ENCODE data around the gene HRH2.
"Not testable (repeated sequence)": the region's sequence is repeated elsewhere in the genome, so short reads cannot be mapped to it uniquely, and the experiment has no call there.

The HRH2 gene

GRCh38 chr5:175616083-175616482, 41.8 kb upstream of the HRH2 start:
- no peak for TF ChIP-seq CTCF (IDR thresholded peaks at IDR 0.05; ENCODE audit: control extremely low read depth, extremely low read depth, low read depth, missing control alignments)
- POLR2A ChIA-PET, result no interaction called here
- no peak for DNase-seq (ENCODE audit: extremely low spot score)
- CTCF ChIA-PET, result no interaction called here

- DNase-seq (ENCODE audit: extremely low spot score); CTCF ChIA-PET; POLR2A ChIA-PET: not testable (repeated sequence)
Measured at GRCh38 chr5:175616527-175616926, 41.3 kb upstream of the HRH2 start.

GRCh38 chr5:175617447-175617846, 40.4 kb upstream of the HRH2 start:
- ChIA-PET POLR2A (no interaction called here), CTCF (no interaction called here)
- TF ChIP-seq CTCF (IDR thresholded peaks at IDR 0.05; ENCODE audit: control extremely low read depth, extremely low read depth, low read depth, missing control alignments), result no peak
- no peak for DNase-seq (ENCODE audit: extremely low spot score)

GRCh38 chr5:175620527-175620926, 37.3 kb upstream of the HRH2 start:
- DNase-seq (ENCODE audit: extremely low spot score), result no peak
- ChIA-PET POLR2A (no interaction called here), CTCF (no interaction called here)
- no peak for TF ChIP-seq CTCF (IDR thresholded peaks at IDR 0.05; ENCODE audit: control extremely low read depth, extremely low read depth, low read depth, missing control alignments)

GRCh38 chr5:175621971-175622370, 35.9 kb upstream of the HRH2 start:
- TF ChIP-seq CTCF (IDR thresholded peaks at IDR 0.05; ENCODE audit: control extremely low read depth, extremely low read depth, low read depth, missing control alignments), result no peak
- ChIA-PET POLR2A (no interaction called here), CTCF (no interaction called here)
- no peak for DNase-seq (ENCODE audit: extremely low spot score)

- TF ChIP-seq CTCF (IDR thresholded peaks at IDR 0.05; ENCODE audit: control extremely low read depth, extremely low read depth, low read depth, missing control alignments), result no peak
- ChIA-PET POLR2A (no interaction called here), CTCF (no interaction called here)
- DNase-seq (ENCODE audit: extremely low spot score), result no peak
Measured at GRCh38 chr5:175623088-175623487, 34.8 kb upstream of the HRH2 start.

GRCh38 chr5:175624316-175624715, 33.6 kb upstream of the HRH2 start:
- ChIA-PET CTCF (no interaction called here), POLR2A (no interaction called here)
- no peak for DNase-seq (ENCODE audit: extremely low spot score)
- no peak for TF ChIP-seq CTCF (IDR thresholded peaks at IDR 0.05; ENCODE audit: control extremely low read depth, extremely low read depth, low read depth, missing control alignments)

Data from GM10248 (cell line).